Nephron (organoid): ENCODE measurements around the gene BAG2.

Experiments
- H3K27ac Mint-ChIP-seq, 3 experiments: 2 replicates each; pipeline ENCODE4 v1.8.0; 2020; ENCODE audit warnings: mixed read lengths in 3 of 3, mild to moderate bottlenecking in 2 of 3, moderate library complexity in 1 of 3
- H3K27me3 Mint-ChIP-seq: 2 replicates; pipeline ENCODE4 v1.8.0; 2021; ENCODE audit warnings: low read depth, mild to moderate bottlenecking, moderate library complexity, mixed read lengths
- H3K36me3 Mint-ChIP-seq: 2 replicates; pipeline ENCODE4 v1.8.0; 2020; ENCODE audit warnings: low read depth, mixed read lengths
- H3K4me1 Mint-ChIP-seq: 2 replicates; pipeline ENCODE4 v1.8.0; 2020; ENCODE audit warnings: mixed read lengths
- H3K4me3 Mint-ChIP-seq, 3 experiments: 2 replicates each; pipeline ENCODE4 v1.8.0; 2020; ENCODE audit warnings: mild to moderate bottlenecking in 3 of 3, mixed read lengths in 3 of 3, moderate library complexity in 2 of 3
- H3K9me3 Mint-ChIP-seq: 2 replicates; pipeline ENCODE4 v1.8.0; 2020; ENCODE audit warnings: mixed read lengths
- CTCF ChIP-seq, 3 experiments: fragments of 200-600 bp; sonication (generic); IDR thresholded peaks; one replicate each; pipeline ENCODE4 v1.5.0; 2021; ENCODE audit warnings: antibody characterized with exemption in 3 of 3; ENCODE audit not compliant: unreplicated experiment in 3 of 3

The BAG2 gene

GRCh38 chr6:57226221-57226620, 54.1 kb downstream of the BAG2 start:
- H3K4me1 Mint-ChIP-seq: peaks cover 22% of the 10 kb centered on the region
- H3K9me3 Mint-ChIP-seq: peaks cover 4% of the 10 kb centered on the region
- peak overlapping the region in 2 of 3 experiments; percentile 43 to 98 for H3K27ac Mint-ChIP-seq
- no peak for TF ChIP-seq CTCF (IDR thresholded peaks at IDR 0.05; ENCODE audit: unreplicated experiment in 3 of 3)
- H3K27me3 Mint-ChIP-seq: no peaks in the 10 kb centered on the region
- H3K36me3 Mint-ChIP-seq: peaks cover 3% of the 10 kb centered on the region
- no peak overlapping the region for H3K4me3 Mint-ChIP-seq
